ENCODE data around the gene AGBL4.

DNA sequence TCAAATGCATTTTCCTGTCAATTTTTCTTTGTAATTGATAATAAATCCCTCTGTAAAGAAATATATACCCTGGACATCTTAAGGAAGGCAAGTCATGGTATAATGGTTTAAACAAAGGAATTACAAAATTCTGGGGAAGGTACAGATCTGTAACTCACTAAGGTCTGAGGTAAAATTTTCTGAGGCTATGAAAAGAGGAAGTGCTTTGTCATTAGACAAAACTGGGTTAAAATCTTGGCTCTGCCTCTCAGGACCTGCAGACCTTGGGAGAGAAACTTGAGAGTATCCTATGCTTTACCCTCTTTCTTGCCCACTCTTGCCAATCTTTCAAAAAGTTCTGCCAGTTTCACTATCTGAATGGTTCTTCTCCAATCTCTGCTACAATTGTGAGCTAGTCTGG lies 1220.3 kb downstream of the AGBL4 start:
- TF ChIP-seq, protein P1, sequence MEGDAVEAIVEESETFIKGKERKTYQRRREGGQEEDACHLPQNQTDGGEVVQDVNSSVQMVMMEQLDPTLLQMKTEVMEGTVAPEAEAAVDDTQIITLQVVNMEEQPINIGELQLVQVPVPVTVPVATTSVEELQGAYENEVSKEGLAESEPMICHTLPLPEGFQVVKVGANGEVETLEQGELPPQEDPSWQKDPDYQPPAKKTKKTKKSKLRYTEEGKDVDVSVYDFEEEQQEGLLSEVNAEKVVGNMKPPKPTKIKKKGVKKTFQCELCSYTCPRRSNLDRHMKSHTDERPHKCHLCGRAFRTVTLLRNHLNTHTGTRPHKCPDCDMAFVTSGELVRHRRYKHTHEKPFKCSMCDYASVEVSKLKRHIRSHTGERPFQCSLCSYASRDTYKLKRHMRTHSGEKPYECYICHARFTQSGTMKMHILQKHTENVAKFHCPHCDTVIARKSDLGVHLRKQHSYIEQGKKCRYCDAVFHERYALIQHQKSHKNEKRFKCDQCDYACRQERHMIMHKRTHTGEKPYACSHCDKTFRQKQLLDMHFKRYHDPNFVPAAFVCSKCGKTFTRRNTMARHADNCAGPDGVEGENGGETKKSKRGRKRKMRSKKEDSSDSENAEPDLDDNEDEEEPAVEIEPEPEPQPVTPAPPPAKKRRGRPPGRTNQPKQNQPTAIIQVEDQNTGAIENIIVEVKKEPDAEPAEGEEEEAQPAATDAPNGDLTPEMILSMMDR (IDR thresholded peaks at IDR 0.05), result no peak
- TF ChIP-seq POLR2A (IDR thresholded peaks at IDR 0.05; ENCODE audit: low read depth) (no peak), POLR2AphosphoS5 (IDR thresholded peaks at IDR 0.05) (no peak), EP300 (IDR thresholded peaks at IDR 0.05) (no peak)
